Measurements from ENCODE around the gene TBC1D17.

- TF ChIP-seq CTCF (IDR thresholded peaks at IDR 0.05; ENCODE audit: insufficient read depth, low read depth, low read length) (no peak), EZH2 (IDR thresholded peaks at IDR 0.05; ENCODE audit: insufficient read depth, low read length) (no peak)
Observed at GRCh38 chr19:49852631-49853126, 24.8 kb upstream of the TBC1D17 start.
